GM23338 (cell line): ENCODE data around the gene WNK1.

Experiments used
- CREB1 ChIP-seq: fragments of 250-450 bp; sonication (Bioruptor Pico); IDR thresholded peaks from 2 replicates; pipeline ENCODE4 v1.5.0; 2020; ENCODE audit warnings: low read depth, mild to moderate bottlenecking, moderate library complexity
- CTCF ChIP-seq, 2 experiments: fragments of 200-600 bp in 1 of 2; sonication (generic) in 1 of 2; conservative IDR thresholded peaks; 2 replicates each; pipeline versions ENCODE4 v1.5.1 to v1.6.1; 2016 to 2017; ENCODE audit warnings: antibody characterized with exemption in 2 of 2, low read depth in 2 of 2, mild to moderate bottlenecking in 2 of 2, moderate library complexity in 1 of 2
- EZH2 ChIP-seq: fragments of 200-600 bp; sonication (generic); IDR thresholded peaks from one replicate; pipeline ENCODE4 v1.8.0; 2017; ENCODE audit warnings: antibody characterized with exemption, mild to moderate bottlenecking, low read depth; ENCODE audit not compliant: unreplicated experiment
- EZH2phosphoT487 ChIP-seq: fragments of 200-600 bp; sonication (generic); IDR thresholded peaks from one replicate; pipeline ENCODE4 v1.8.1; 2018; ENCODE audit warnings: antibody characterized with exemption; ENCODE audit not compliant: unreplicated experiment
- JUNB ChIP-seq: IDR thresholded peaks from one replicate; pipeline ENCODE4 v1.6.1; 2016; ENCODE audit warnings: antibody characterized with exemption; ENCODE audit not compliant: unreplicated experiment
- NANOG ChIP-seq: IDR thresholded peaks from 2 replicates; pipeline ENCODE4 v1.6.1; 2016; ENCODE audit warnings: antibody characterized with exemption, borderline replicate concordance
- POLR2AphosphoS5 ChIP-seq: IDR thresholded peaks from 2 replicates; pipeline ENCODE4 v1.6.1; 2016; ENCODE audit warnings: antibody characterized with exemption, low read depth
- STAT1 ChIP-seq: IDR thresholded peaks from one replicate; pipeline ENCODE4 v1.6.1; 2016; ENCODE audit warnings: antibody characterized with exemption; ENCODE audit not compliant: unreplicated experiment
- TF ChIP-seq, protein P1 (sequence below): IDR thresholded peaks from 2 replicates; pipeline ENCODE4 v1.6.1; 2016; ENCODE audit warnings: antibody characterized with exemption
- TF ChIP-seq, protein P2 (sequence below): IDR thresholded peaks from one replicate; pipeline ENCODE4 v1.6.1; 2018; ENCODE audit warnings: antibody characterized with exemption; ENCODE audit not compliant: unreplicated experiment
- TF ChIP-seq, protein P3 (sequence below): fragments of 250-450 bp; sonication (Bioruptor Pico); IDR thresholded peaks from 2 replicates; pipeline ENCODE4 v1.5.0; 2020; ENCODE audit warnings: mild to moderate bottlenecking, moderate library complexity

- TF ChIP-seq CTCF (conservative IDR thresholded peaks at IDR 0.05; ENCODE audit: low read depth in 2 of 2) (no peak), STAT1 (no peak), POLR2AphosphoS5 (no peak), EZH2 (no peak), JUNB (no peak), EZH2phosphoT487 (no peak), NANOG (no peak), CREB1 (CRISPR knock-in tag) (no peak)
- TF ChIP-seq, protein P1, sequence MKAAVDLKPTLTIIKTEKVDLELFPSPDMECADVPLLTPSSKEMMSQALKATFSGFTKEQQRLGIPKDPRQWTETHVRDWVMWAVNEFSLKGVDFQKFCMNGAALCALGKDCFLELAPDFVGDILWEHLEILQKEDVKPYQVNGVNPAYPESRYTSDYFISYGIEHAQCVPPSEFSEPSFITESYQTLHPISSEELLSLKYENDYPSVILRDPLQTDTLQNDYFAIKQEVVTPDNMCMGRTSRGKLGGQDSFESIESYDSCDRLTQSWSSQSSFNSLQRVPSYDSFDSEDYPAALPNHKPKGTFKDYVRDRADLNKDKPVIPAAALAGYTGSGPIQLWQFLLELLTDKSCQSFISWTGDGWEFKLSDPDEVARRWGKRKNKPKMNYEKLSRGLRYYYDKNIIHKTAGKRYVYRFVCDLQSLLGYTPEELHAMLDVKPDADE: no peak
- TF ChIP-seq, protein P2, sequence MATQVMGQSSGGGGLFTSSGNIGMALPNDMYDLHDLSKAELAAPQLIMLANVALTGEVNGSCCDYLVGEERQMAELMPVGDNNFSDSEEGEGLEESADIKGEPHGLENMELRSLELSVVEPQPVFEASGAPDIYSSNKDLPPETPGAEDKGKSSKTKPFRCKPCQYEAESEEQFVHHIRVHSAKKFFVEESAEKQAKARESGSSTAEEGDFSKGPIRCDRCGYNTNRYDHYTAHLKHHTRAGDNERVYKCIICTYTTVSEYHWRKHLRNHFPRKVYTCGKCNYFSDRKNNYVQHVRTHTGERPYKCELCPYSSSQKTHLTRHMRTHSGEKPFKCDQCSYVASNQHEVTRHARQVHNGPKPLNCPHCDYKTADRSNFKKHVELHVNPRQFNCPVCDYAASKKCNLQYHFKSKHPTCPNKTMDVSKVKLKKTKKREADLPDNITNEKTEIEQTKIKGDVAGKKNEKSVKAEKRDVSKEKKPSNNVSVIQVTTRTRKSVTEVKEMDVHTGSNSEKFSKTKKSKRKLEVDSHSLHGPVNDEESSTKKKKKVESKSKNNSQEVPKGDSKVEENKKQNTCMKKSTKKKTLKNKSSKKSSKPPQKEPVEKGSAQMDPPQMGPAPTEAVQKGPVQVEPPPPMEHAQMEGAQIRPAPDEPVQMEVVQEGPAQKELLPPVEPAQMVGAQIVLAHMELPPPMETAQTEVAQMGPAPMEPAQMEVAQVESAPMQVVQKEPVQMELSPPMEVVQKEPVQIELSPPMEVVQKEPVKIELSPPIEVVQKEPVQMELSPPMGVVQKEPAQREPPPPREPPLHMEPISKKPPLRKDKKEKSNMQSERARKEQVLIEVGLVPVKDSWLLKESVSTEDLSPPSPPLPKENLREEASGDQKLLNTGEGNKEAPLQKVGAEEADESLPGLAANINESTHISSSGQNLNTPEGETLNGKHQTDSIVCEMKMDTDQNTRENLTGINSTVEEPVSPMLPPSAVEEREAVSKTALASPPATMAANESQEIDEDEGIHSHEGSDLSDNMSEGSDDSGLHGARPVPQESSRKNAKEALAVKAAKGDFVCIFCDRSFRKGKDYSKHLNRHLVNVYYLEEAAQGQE: no peak
- TF ChIP-seq, protein P3, sequence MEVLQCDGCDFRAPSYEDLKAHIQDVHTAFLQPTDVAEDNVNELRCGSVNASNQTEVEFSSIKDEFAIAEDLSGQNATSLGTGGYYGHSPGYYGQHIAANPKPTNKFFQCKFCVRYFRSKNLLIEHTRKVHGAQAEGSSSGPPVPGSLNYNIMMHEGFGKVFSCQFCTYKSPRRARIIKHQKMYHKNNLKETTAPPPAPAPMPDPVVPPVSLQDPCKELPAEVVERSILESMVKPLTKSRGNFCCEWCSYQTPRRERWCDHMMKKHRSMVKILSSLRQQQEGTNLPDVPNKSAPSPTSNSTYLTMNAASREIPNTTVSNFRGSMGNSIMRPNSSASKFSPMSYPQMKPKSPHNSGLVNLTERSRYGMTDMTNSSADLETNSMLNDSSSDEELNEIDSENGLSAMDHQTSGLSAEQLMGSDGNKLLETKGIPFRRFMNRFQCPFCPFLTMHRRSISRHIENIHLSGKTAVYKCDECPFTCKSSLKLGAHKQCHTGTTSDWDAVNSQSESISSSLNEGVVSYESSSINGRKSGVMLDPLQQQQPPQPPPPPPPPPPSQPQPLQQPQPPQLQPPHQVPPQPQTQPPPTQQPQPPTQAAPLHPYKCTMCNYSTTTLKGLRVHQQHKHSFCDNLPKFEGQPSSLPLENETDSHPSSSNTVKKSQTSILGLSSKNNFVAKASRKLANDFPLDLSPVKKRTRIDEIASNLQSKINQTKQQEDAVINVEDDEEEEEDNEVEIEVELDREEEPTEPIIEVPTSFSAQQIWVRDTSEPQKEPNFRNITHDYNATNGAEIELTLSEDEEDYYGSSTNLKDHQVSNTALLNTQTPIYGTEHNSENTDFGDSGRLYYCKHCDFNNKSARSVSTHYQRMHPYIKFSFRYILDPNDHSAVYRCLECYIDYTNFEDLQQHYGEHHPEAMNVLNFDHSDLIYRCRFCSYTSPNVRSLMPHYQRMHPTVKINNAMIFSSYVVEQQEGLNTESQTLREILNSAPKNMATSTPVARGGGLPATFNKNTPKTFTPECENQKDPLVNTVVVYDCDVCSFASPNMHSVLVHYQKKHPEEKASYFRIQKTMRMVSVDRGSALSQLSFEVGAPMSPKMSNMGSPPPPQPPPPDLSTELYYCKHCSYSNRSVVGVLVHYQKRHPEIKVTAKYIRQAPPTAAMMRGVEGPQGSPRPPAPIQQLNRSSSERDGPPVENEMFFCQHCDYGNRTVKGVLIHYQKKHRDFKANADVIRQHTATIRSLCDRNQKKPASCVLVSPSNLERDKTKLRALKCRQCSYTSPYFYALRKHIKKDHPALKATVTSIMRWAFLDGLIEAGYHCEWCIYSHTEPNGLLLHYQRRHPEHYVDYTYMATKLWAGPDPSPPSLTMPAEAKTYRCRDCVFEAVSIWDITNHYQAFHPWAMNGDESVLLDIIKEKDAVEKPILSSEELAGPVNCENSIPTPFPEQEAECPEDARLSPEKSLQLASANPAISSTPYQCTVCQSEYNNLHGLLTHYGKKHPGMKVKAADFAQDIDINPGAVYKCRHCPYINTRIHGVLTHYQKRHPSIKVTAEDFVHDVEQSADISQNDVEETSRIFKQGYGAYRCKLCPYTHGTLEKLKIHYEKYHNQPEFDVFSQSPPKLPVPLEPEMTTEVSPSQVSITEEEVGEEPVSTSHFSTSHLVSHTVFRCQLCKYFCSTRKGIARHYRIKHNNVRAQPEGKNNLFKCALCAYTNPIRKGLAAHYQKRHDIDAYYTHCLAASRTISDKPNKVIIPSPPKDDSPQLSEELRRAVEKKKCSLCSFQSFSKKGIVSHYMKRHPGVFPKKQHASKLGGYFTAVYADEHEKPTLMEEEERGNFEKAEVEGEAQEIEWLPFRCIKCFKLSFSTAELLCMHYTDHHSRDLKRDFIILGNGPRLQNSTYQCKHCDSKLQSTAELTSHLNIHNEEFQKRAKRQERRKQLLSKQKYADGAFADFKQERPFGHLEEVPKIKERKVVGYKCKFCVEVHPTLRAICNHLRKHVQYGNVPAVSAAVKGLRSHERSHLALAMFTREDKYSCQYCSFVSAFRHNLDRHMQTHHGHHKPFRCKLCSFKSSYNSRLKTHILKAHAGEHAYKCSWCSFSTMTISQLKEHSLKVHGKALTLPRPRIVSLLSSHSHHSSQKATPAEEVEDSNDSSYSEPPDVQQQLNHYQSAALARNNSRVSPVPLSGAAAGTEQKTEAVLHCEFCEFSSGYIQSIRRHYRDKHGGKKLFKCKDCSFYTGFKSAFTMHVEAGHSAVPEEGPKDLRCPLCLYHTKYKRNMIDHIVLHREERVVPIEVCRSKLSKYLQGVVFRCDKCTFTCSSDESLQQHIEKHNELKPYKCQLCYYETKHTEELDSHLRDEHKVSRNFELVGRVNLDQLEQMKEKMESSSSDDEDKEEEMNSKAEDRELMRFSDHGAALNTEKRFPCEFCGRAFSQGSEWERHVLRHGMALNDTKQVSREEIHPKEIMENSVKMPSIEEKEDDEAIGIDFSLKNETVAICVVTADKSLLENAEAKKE (CRISPR knock-in tag): no peak
Measured at GRCh38 chr12:718756-719102, 33.6 kb upstream of the WNK1 start.
